Heart left ventricle (tissue), 16 donors: ENCODE data around the gene PLBD2. TPM values are rescaled to one million over a fixed set of nuclear protein-coding genes. Genes with fewer than 3 reads are reported as not detected.

Experiments
- ATAC-seq, 4 donors: fragments of 200-7000 bp; cut with Tn5 transposase; one replicate each; pipeline ENCODE4 v1.9.1; 2020 to 2022; ENCODE audit warnings: moderate library complexity in 4 of 4, mild to moderate bottlenecking in 3 of 4, moderate number of reproducible peaks in 1 of 4
- DNase-seq, 5 donors: peaks; one replicate each; pipeline ENCODE4 v3.0.0-alpha.2; 2020
- H3K27ac ChIP-seq, 12 donors: fragments of 200-600 bp; sonication (generic) in 4 of 12; one replicate each; pipeline versions ENCODE4 v1.5.0 to v1.8.0; 2016 to 2022; ENCODE audit warnings: mild to moderate bottlenecking in 2 of 12
- H3K27me3 ChIP-seq, 9 donors: fragments of 200-600 bp; sonication (generic) in 2 of 9; one replicate each; pipeline versions ENCODE4 v1.5.1 to v1.8.0; 2016 to 2022; ENCODE audit warnings: mild to moderate bottlenecking in 3 of 9
- H3K36me3 ChIP-seq, 9 donors: fragments of 200-600 bp; sonication (generic) in 2 of 9; one replicate each; pipeline versions ENCODE4 v1.5.0 to v1.8.0; 2018 to 2022; ENCODE audit warnings: mild to moderate bottlenecking in 2 of 9
- H3K4me1 ChIP-seq, 12 donors: fragments of 200-600 bp; sonication (generic) in 4 of 12; one replicate each; pipeline versions ENCODE4 v1.5.0 to v1.8.0; 2016 to 2022; ENCODE audit warnings: mild to moderate bottlenecking in 3 of 12
- H3K4me3 ChIP-seq, 12 donors: fragments of 200-600 bp; sonication (generic) in 4 of 12; one replicate each; pipeline versions ENCODE4 v1.5.0 to v1.8.0; 2017 to 2022; ENCODE audit warnings: mild to moderate bottlenecking in 9 of 12, moderate library complexity in 4 of 12
- H3K9me3 ChIP-seq, 12 donors: fragments of 200-600 bp; sonication (generic) in 4 of 12; one replicate each; pipeline versions ENCODE4 v1.5.0 to v1.8.0; 2016 to 2022; ENCODE audit warnings: mild to moderate bottlenecking in 1 of 12
- CTCF ChIP-seq, 12 donors: fragments of 200-600 bp; sonication (generic) in 4 of 12; IDR thresholded peaks; one replicate each; pipeline versions ENCODE4 v1.5.0 to v1.8.0; 2018 to 2022; ENCODE audit warnings: antibody characterized with exemption in 12 of 12, mild to moderate bottlenecking in 5 of 12
- POLR2A ChIP-seq, 2 donors: fragments of 450-650 bp; IDR thresholded peaks; one replicate each; pipeline ENCODE4 v1.6.1; 2017; ENCODE audit warnings: antibody characterized with exemption in 2 of 2, mild to moderate bottlenecking in 2 of 2, moderate library complexity in 2 of 2
- WGBS, 4 donors: extraction: QIAGEN DNeasy Blood & Tissue Kit in 2 of 4; methylation state at CpG; one replicate each; pipeline versions ENCODE4 v1.1.5 to v1.1.7; 2013 to 2018; 5-methylcytosine and 5-hydroxymethylcytosine counted together
- intact Hi-C, 10 donors: fragments of 100-400 bp; cut with DNase I; formaldehyde crosslinking; loops; one replicate each; pipeline versions ENCODE4 v1.11.1 to v1.14.2; 2022
- polyA plus RNA-seq, 2 donors: library from polyadenylated mRNA; stranded (reverse); fragments of 200-250 nt; gene quantifications; one replicate each; pipeline ENCODE4 v1.2.3, GENCODE V29; 2013
- total RNA-seq, 9 donors: library from RNA; depleted of rRNA in 2 of 9; stranded (reverse); fragments of >200 nt in 2 of 9; fragmentation: NEBNext Ultra II Directional in 3 of 9; extraction: Animal tissue kit (Norgen Biotek cat#: 25700) in 3 of 9; gene quantifications; one replicate each; pipeline versions ENCODE4 v1.1.0 to v1.2.4, GENCODE V29; 2016 to 2023
- donor health status: ischemic (EF 13 %, LVEDD 7.1; RV severe dilation, severe dysfunction).
- donor health status: healthy with polysubstance abuse.
- donor health status: DM: no; HTN: yes; CAD: no.
- donor health status: DM: no; HTN: no; CAD: no.
- donor health status: ischemic (EF 25% LVEDD 6.9; RV normal size, moderate dysfunction).
- donor health status: ischemic (EF 25% LVEDD 5.7; RV mildly dilated, moderate dysfunction).
- donor health status: healthy.
- donor health status: DM: yes; HTN: yes; CAD: no.
- donor health status: ischemic (EF 35%, LVEDD 5.7; RV mildly dilated, moderate dysfunction).
- donor health status: nonischemic (EF 11% LVEDD 7.7; RV severe dilation, severe dysfunction).
- donor health status: DM: yes; HTN: yes; CAD: no.
- donor health status: PGD.
- donor health status: ischemic (EF 29% LVEDD 5.4; RV normal size, mild dysfunction).
- donor health status: nonischemic (EF 23%, LVEDD 6.1; RV moderate dilation, normal function).

Gene PLBD2
- total and polyA plus RNA-seq, 11 donors: 15.6 to 66.6 (median 31.8) TPM

- H3K4me3 ChIP-seq: peak overlapping the region; percentile 55 to 98 (median 78)
- DNase-seq (peak in 2 of 5 donors; percentile 49 to 71), ATAC-seq (peak in 1 of 4 donors; percentile 16)
- peak overlapping the region in 11 of 12 donors; percentile 59 to 94 (median 76) for H3K27ac ChIP-seq
- peaks cover 0 to 37% (median 19%) of the 10 kb centered on the region in 12 donors for H3K4me1 ChIP-seq
- intact Hi-C loops: loop anchor here in 3 of 10 donors (2.0 kb wide), 1 partner anchor 25 kb away; the partner anchor contains the start of gene PLBD2 (in 3 of the 3)
- WGBS, 4 donors: 41 to 44% (median 43%) methylated on average over 27 of the region's 27 CpGs
- H3K9me3 ChIP-seq: no peaks in the 10 kb centered on the region
- no peak for TF ChIP-seq CTCF (IDR thresholded peaks at IDR 0.05)
- TF ChIP-seq POLR2A (IDR thresholded peaks at IDR 0.05): no peak
- no peaks in the 10 kb centered on the region for H3K27me3 ChIP-seq
- peaks cover 0 to 35% (median 23%) of the 10 kb centered on the region in 9 donors for H3K36me3 ChIP-seq
These were observed 24.3 kb upstream of the PLBD2 start for GRCh38 chr12:113333877-113334785.

- WGBS, 4 donors: 1% methylated on average over 29 to 62 of the region's 62 CpGs
- intact Hi-C loops: loop anchor here in 4 of 10 donors (1.0 to 2.0 kb wide), 2 partner anchors 23 to 24 kb away; partner anchors contain the start of gene PLBD2 (in 4 of the 4)
- H3K36me3 ChIP-seq: peaks cover 0 to 27% (median 21%) of the 10 kb centered on the region in 9 donors
These were observed 23.4 kb upstream of the PLBD2 start, which contains the start of gene SLC8B1 for GRCh38 chr12:113334786-113335539. TSS of gene SLC8B1 (minus strand) at chr12:113335109. CDS start at chr12:113332878, 2,231 bp downstream.

GRCh38 chr12:113339540-113339939 lies 18.8 kb upstream of the PLBD2 start:
- H3K4me1 ChIP-seq: peaks cover 0 to 12% (median 4%) of the 10 kb centered on the region in 12 donors
- H3K36me3 ChIP-seq: no peaks in the 10 kb centered on the region
- H3K4me3 ChIP-seq: no peak overlapping the region
- intact Hi-C loops: no loop called here
- no peak overlapping the region for H3K27ac ChIP-seq
- no peaks in the 10 kb centered on the region for H3K27me3 ChIP-seq
- ATAC-seq (no peak), DNase-seq (no peak)
- H3K9me3 ChIP-seq: no peaks in the 10 kb centered on the region
- TF ChIP-seq CTCF (IDR thresholded peaks at IDR 0.05) (no peak), POLR2A (IDR thresholded peaks at IDR 0.05) (no peak)
- 94 to 96% (median 95%) methylated on average over 5 of the region's 5 CpGs for WGBS, 4 donors

More at GRCh38 chr12:113334786-113335539, 23.4 kb upstream of the PLBD2 start, which contains the start of gene SLC8B1:
- H3K4me3 ChIP-seq: peak within 1 kb of the TSS; percentile 55 to 98 (median 78)
- no peaks in the 10 kb centered on the region for H3K27me3 ChIP-seq
- peak; percentile 88 to 96 (median 92) for DNase-seq
- TF ChIP-seq POLR2A (IDR thresholded peaks at IDR 0.05): peak in 1 of 2 donors; percentile 97
- TF ChIP-seq CTCF (IDR thresholded peaks at IDR 0.05): no peak
- H3K27ac ChIP-seq: peak within 1 kb of the TSS in 11 of 12 donors; percentile 59 to 94 (median 76)
- ATAC-seq: peak; percentile 95 to 100 (median 100)
- H3K4me1 ChIP-seq: peaks cover 0 to 33% (median 16%) of the 10 kb centered on the region in 12 donors
- no peaks in the 10 kb centered on the region for H3K9me3 ChIP-seq
